ENCODE results near the gene CBX6.

The CBX6 gene

GRCh38 chr22:38826386-38826785, 45.6 kb downstream of the CBX6 start:
- no peak for DNase-seq
- Histone ChIP-seq H3K9me3 (ENCODE audit: insufficient read depth, low read depth, low read length) (peaks cover under 1% of the 10 kb centered on the region), H3K36me3 (ENCODE audit: control insufficient read depth in 1 of 2, insufficient read depth in 2 of 2, low read length in 2 of 2) (no peaks in the 10 kb centered on the region), H4K12ac (ENCODE audit: low read depth, low read length) (no peak overlapping the region), H4K91ac (ENCODE audit: low read depth, low read length) (no peak overlapping the region), H3K9ac (ENCODE audit: low read length) (no peak overlapping the region), H3K27me3 (ENCODE audit: insufficient read depth, low read length) (no peaks in the 10 kb centered on the region), H3K4me2 (ENCODE audit: low read length) (no peak overlapping the region), H3K27ac (ENCODE audit: low read depth, low read length) (no peak overlapping the region), H3K79me1 (ENCODE audit: low read length) (no peaks in the 10 kb centered on the region), H4K8ac (ENCODE audit: low read depth, low read length) (no peak overlapping the region), H3K23ac (ENCODE audit: low read length) (no peak overlapping the region), H2BK5ac (ENCODE audit: low read depth, low read length, poor library complexity) (no peak overlapping the region), H2AK5ac (ENCODE audit: low read length) (no peak overlapping the region), H3K79me2 (ENCODE audit: control insufficient read depth, insufficient read depth, low read length, poor library complexity) (no peaks in the 10 kb centered on the region), H3K18ac (ENCODE audit: low read length) (no peak overlapping the region), H3K14ac (ENCODE audit: low read length) (no peak overlapping the region), H3K4ac (ENCODE audit: low read depth, low read length) (no peak overlapping the region), H3K4me3 (ENCODE audit: low read depth, low read length) (no peak overlapping the region), H3K4me1 (ENCODE audit: control insufficient read depth in 1 of 2, insufficient read depth in 2 of 2, low read length in 2 of 2) (no peaks in the 10 kb centered on the region), H2BK12ac (ENCODE audit: low read length) (no peak overlapping the region), H2BK120ac (ENCODE audit: insufficient read depth, low read length, poor library complexity) (no peak overlapping the region), H2AFZ (ENCODE audit: insufficient read depth, low read length, poor library complexity) (no peak overlapping the region)
- no CpG with 5 or more reads among the region's 16 CpGs for WGBS (ENCODE audit: extremely low coverage, insufficient coverage, insufficient read length)

DNA sequence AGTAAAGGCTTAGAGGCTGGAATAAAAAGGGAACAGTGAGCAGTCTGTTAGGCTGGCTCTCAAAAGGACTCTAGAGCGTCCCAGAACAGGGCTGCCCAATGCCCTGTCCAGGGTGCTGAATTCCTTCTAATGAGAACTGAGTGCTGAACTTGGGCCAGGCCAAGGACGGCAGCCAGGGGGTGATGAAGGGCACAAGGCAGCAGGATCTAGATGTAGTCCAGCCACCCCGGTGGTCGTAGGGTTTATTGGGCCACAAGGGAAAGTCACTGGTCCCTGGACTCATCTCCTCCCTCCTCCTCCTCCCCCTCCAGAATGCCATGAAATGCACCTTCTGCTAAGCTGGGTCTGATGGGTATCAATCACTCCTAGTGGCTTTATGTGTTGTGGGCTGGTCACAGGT, 47.4 kb downstream of the CBX6 start:
- H2BK12ac ChIP-seq (ENCODE audit: low read length) = no peak overlapping the region
- no peak overlapping the region for H2AK5ac ChIP-seq (ENCODE audit: low read length)
- DNase-seq = peak; percentile 69 to 93
- H3K14ac ChIP-seq (ENCODE audit: low read length) = no peak overlapping the region
- no peak overlapping the region for H4K91ac ChIP-seq (ENCODE audit: low read depth, low read length)
- no peaks in the 10 kb centered on the region for H3K79me2 ChIP-seq (ENCODE audit: control insufficient read depth, insufficient read depth, low read length, poor library complexity)
- H3K4ac ChIP-seq (ENCODE audit: low read depth, low read length) = no peak overlapping the region
- no CpG with 5 or more reads among the region's 4 CpGs for WGBS (ENCODE audit: extremely low coverage, insufficient coverage, insufficient read length)
- no peak overlapping the region for H2AFZ ChIP-seq (ENCODE audit: insufficient read depth, low read length, poor library complexity)
- no peak overlapping the region for H4K12ac ChIP-seq (ENCODE audit: low read depth, low read length)
- H3K23ac ChIP-seq (ENCODE audit: low read length) = no peak overlapping the region
- no peak overlapping the region for H3K4me2 ChIP-seq (ENCODE audit: low read length)
- no peak overlapping the region for H2BK120ac ChIP-seq (ENCODE audit: insufficient read depth, low read length, poor library complexity)
- no peaks in the 10 kb centered on the region for H3K79me1 ChIP-seq (ENCODE audit: low read length)
- H4K8ac ChIP-seq (ENCODE audit: low read depth, low read length) = no peak overlapping the region
- no peaks in the 10 kb centered on the region for H3K27me3 ChIP-seq (ENCODE audit: insufficient read depth, low read length)
- no peak overlapping the region for H3K4me3 ChIP-seq (ENCODE audit: low read depth, low read length)
- no peaks in the 10 kb centered on the region for H3K4me1 ChIP-seq (ENCODE audit: control insufficient read depth in 1 of 2, insufficient read depth in 2 of 2, low read length in 2 of 2)
- no peak overlapping the region for H3K18ac ChIP-seq (ENCODE audit: low read length)
- H3K36me3 ChIP-seq (ENCODE audit: control insufficient read depth in 1 of 2, insufficient read depth in 2 of 2, low read length in 2 of 2) = no peaks in the 10 kb centered on the region
- no peaks in the 10 kb centered on the region for H3K9me3 ChIP-seq (ENCODE audit: insufficient read depth, low read depth, low read length)
- no peak overlapping the region for H3K27ac ChIP-seq (ENCODE audit: low read depth, low read length)
- no peak overlapping the region for H3K9ac ChIP-seq (ENCODE audit: low read length)
- H2BK5ac ChIP-seq (ENCODE audit: low read depth, low read length, poor library complexity) = no peak overlapping the region

DNA sequence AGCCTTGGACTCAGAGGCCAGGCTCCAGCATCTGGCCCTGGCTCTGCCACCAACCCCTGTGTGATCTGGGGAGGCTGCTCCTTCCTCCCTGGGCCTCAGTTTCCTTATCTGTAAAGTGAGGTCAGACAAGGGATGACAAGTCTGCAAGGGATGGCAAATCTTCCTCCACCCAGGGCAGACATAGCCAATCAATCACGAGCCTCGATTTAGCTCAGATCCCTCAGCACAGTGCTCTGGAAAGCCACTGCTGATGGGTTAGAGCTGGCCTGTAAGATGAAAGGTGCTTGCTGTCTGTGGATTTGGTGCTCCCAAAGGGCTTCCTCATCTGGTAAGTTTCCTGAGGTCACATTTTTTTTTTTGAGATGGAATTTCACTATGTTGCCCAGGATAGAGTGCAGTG, 48.4 kb downstream of the CBX6 start:
- H3K4ac ChIP-seq (ENCODE audit: low read depth, low read length) = no peak overlapping the region
- H2AK5ac ChIP-seq (ENCODE audit: low read length) = no peak overlapping the region
- H4K91ac ChIP-seq (ENCODE audit: low read depth, low read length) = no peak overlapping the region
- no peaks in the 10 kb centered on the region for H3K27me3 ChIP-seq (ENCODE audit: insufficient read depth, low read length)
- no CpG with 5 or more reads among the region's 2 CpGs for WGBS (ENCODE audit: extremely low coverage, insufficient coverage, insufficient read length)
- H3K4me2 ChIP-seq (ENCODE audit: low read length) = no peak overlapping the region
- no peak overlapping the region for H2AFZ ChIP-seq (ENCODE audit: insufficient read depth, low read length, poor library complexity)
- no peak overlapping the region for H3K9ac ChIP-seq (ENCODE audit: low read length)
- DNase-seq = no peak
- no peak overlapping the region for H3K4me3 ChIP-seq (ENCODE audit: low read depth, low read length)
- no peak overlapping the region for H4K12ac ChIP-seq (ENCODE audit: low read depth, low read length)
- no peaks in the 10 kb centered on the region for H3K79me1 ChIP-seq (ENCODE audit: low read length)
- H3K14ac ChIP-seq (ENCODE audit: low read length) = no peak overlapping the region
- no peak overlapping the region for H3K27ac ChIP-seq (ENCODE audit: low read depth, low read length)
- H3K79me2 ChIP-seq (ENCODE audit: control insufficient read depth, insufficient read depth, low read length, poor library complexity) = no peaks in the 10 kb centered on the region
- no peaks in the 10 kb centered on the region for H3K36me3 ChIP-seq (ENCODE audit: control insufficient read depth in 1 of 2, insufficient read depth in 2 of 2, low read length in 2 of 2)
- no peak overlapping the region for H2BK120ac ChIP-seq (ENCODE audit: insufficient read depth, low read length, poor library complexity)
- no peaks in the 10 kb centered on the region for H3K4me1 ChIP-seq (ENCODE audit: control insufficient read depth in 1 of 2, insufficient read depth in 2 of 2, low read length in 2 of 2)
- no peak overlapping the region for H2BK5ac ChIP-seq (ENCODE audit: low read depth, low read length, poor library complexity)
- no peak overlapping the region for H2BK12ac ChIP-seq (ENCODE audit: low read length)
- H3K9me3 ChIP-seq (ENCODE audit: insufficient read depth, low read depth, low read length) = no peaks in the 10 kb centered on the region
- H3K18ac ChIP-seq (ENCODE audit: low read length) = no peak overlapping the region
- H3K23ac ChIP-seq (ENCODE audit: low read length) = no peak overlapping the region
- no peak overlapping the region for H4K8ac ChIP-seq (ENCODE audit: low read depth, low read length)

DNA sequence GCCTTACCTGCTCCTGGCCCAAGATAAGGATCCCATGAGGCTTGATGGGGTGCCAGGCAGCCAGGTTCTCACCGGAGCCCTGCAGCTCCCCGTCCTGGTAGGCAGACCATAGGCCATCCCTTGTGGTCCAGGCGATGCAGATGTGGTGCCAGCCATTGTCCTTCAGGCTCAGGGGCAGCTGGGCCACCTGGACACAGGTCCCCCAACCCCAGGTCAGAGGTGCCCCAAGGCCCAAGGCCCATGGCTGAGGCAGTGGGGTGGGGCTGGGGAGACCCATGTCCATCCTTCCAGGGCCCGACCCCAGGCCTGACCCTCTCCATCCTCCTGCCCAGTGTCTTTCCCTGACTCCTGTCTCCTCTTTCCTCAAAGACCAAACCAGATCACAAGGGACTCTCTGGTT, 48.9 kb downstream of the CBX6 start:
- H2AFZ ChIP-seq (ENCODE audit: insufficient read depth, low read length, poor library complexity) = no peak overlapping the region
- no CpG with 5 or more reads among the region's 4 CpGs for WGBS (ENCODE audit: extremely low coverage, insufficient coverage, insufficient read length)
- H3K4me1 ChIP-seq (ENCODE audit: control insufficient read depth in 1 of 2, insufficient read depth in 2 of 2, low read length in 2 of 2) = no peaks in the 10 kb centered on the region
- peaks cover 2% of the 10 kb centered on the region for H3K9me3 ChIP-seq (ENCODE audit: insufficient read depth, low read depth, low read length)
- H4K91ac ChIP-seq (ENCODE audit: low read depth, low read length) = no peak overlapping the region
- H3K4me3 ChIP-seq (ENCODE audit: low read depth, low read length) = no peak overlapping the region
- H4K8ac ChIP-seq (ENCODE audit: low read depth, low read length) = no peak overlapping the region
- no peaks in the 10 kb centered on the region for H3K79me1 ChIP-seq (ENCODE audit: low read length)
- H2BK12ac ChIP-seq (ENCODE audit: low read length) = no peak overlapping the region
- H3K79me2 ChIP-seq (ENCODE audit: control insufficient read depth, insufficient read depth, low read length, poor library complexity) = no peaks in the 10 kb centered on the region
- no peak overlapping the region for H3K23ac ChIP-seq (ENCODE audit: low read length)
- no peak overlapping the region for H3K9ac ChIP-seq (ENCODE audit: low read length)
- H3K18ac ChIP-seq (ENCODE audit: low read length) = no peak overlapping the region
- no peak overlapping the region for H2AK5ac ChIP-seq (ENCODE audit: low read length)
- no peak overlapping the region for H3K4me2 ChIP-seq (ENCODE audit: low read length)
- no peak overlapping the region for H3K27ac ChIP-seq (ENCODE audit: low read depth, low read length)
- no peak overlapping the region for H2BK5ac ChIP-seq (ENCODE audit: low read depth, low read length, poor library complexity)
- no peak overlapping the region for H3K4ac ChIP-seq (ENCODE audit: low read depth, low read length)
- H3K36me3 ChIP-seq (ENCODE audit: control insufficient read depth in 1 of 2, insufficient read depth in 2 of 2, low read length in 2 of 2) = no peaks in the 10 kb centered on the region
- no peak overlapping the region for H4K12ac ChIP-seq (ENCODE audit: low read depth, low read length)
- no peak overlapping the region for H2BK120ac ChIP-seq (ENCODE audit: insufficient read depth, low read length, poor library complexity)
- DNase-seq = no peak
- H3K27me3 ChIP-seq (ENCODE audit: insufficient read depth, low read length) = no peaks in the 10 kb centered on the region
- H3K14ac ChIP-seq (ENCODE audit: low read length) = no peak overlapping the region

All from trophoblast cell (in vitro differentiated cells and primary cell).